CD4-positive, alpha-beta T cell treated with Interleukin-21 for 1 hour (primary cell): ENCODE measurements around the gene AP5Z1.
A peak's percentile ranks its signal among the peaks of the same experiment; 100 is the strongest.
"Not testable (repeated sequence)": the region's sequence is repeated elsewhere in the genome, so short reads cannot be mapped to it uniquely, and the experiment has no call there.

ENCODE experiments used
- DNase-seq: peaks from one replicate; pipeline ENCODE4 v3.0.0-alpha.2; 2020

AP5Z1 gene

GRCh38 chr7:4790078-4790465 lies 14.6 kb downstream of the AP5Z1 start:
- DNase-seq = no peak

- DNase-seq = no peak
Observed at GRCh38 chr7:4790516-4790991, 15.1 kb downstream of the AP5Z1 start.

DNA sequence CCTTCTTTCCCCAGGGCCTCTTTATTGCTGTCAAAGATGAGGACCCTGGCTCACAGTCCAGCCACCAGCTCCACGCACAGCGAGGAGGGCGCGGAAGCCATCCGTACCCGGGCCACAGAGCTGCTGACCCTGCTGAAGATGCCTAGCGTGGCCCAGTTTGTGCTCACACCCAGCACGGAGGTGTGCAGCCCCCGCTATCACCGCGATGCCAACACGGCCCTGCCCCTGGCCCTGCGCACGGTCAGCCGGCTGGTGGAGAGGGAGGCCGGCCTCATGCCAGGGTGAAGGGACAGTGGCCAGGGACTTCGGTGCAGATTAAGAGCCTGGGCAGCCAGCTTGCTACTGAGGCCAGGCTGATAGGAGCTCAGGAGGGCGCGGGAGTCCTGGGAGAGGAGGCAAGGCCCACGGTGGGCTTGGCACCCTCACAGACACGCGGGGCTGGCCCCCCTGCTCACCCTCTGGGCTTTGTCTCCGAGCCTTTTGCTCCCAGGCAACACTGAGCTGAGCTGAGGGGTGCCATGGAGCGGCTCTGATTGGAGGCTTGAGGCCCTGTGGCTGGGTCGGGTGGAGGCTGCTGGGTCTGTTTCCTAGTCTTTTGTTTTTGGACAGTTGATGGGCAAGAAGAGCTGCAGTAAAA lies 15.8 kb downstream of the AP5Z1 start:
- DNase-seq = no peak

- peak; percentile 77 for DNase-seq
Observed at GRCh38 chr7:4791738-4792536, 16.5 kb downstream of the AP5Z1 start.

DNA sequence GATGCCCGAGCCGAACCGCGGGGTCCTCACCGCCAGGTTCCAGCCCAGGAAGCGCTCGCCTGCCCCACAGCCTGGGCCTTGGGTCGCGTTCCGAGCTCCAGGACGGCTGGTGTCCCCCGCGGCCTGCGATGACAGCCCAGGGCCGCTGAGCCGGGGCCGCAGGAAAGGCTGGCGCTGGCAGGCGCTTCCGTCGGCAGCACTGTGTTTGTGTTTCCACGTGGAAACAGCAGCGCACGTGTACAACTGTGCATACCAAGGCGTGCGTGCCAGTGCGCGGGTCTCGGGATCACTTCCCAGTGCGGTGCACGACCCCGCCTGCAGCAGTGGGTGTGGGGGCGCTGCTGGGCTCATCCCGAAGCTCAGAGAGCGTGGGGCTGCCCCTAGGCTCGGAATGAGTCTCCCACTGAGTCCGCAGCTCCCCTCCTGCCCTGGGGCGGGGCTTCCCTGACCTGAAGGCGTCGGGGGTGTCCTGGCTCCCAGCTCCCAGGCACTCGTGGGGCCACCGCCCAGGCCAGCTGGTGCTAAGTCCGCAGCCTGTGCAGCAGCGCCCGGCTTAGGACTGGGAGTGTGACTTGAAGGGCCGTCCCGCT lies 17.2 kb downstream of the AP5Z1 start:
- DNase-seq = peak; percentile 5

DNA sequence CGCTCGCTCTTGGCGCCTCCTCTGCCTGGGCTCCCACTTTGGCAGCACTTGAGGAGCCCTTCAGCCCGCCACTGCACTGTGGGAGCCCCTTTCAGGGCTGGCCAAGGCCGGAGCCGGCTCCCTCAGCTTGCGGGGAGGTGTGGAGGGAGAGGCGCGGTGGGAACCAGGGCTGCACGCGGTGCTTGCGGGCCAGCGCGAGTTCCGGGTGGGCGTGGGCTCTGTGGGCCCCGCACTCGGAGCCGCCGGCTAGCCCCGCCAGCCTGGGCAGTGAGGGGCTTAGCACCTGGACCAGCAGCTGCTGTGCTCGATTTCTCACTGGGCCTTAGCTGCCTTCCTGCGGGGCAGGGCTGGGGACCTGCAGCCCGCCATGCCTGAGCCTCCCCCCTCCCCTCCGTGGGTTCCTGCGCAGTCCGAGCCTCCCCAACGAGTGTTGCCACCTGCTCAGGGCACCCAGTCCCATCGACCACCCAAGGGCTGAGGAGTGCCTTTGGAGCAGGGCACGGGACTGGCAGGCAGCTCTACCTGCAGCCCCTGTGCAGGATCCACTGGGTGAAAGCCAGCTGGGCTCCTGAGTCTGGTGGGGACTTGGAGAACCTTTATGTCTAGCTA lies 18.1 kb downstream of the AP5Z1 start:
- DNase-seq = not testable (repeated sequence)

- DNase-seq = not testable (repeated sequence)
Observed at GRCh38 chr7:4794171-4794570, 18.7 kb downstream of the AP5Z1 start.

- DNase-seq = no peak
Observed at GRCh38 chr7:4794591-4795350, 19.3 kb downstream of the AP5Z1 start.

GRCh38 chr7:4796453-4796852 lies 21.0 kb downstream of the AP5Z1 start:
- DNase-seq = no peak

DNA sequence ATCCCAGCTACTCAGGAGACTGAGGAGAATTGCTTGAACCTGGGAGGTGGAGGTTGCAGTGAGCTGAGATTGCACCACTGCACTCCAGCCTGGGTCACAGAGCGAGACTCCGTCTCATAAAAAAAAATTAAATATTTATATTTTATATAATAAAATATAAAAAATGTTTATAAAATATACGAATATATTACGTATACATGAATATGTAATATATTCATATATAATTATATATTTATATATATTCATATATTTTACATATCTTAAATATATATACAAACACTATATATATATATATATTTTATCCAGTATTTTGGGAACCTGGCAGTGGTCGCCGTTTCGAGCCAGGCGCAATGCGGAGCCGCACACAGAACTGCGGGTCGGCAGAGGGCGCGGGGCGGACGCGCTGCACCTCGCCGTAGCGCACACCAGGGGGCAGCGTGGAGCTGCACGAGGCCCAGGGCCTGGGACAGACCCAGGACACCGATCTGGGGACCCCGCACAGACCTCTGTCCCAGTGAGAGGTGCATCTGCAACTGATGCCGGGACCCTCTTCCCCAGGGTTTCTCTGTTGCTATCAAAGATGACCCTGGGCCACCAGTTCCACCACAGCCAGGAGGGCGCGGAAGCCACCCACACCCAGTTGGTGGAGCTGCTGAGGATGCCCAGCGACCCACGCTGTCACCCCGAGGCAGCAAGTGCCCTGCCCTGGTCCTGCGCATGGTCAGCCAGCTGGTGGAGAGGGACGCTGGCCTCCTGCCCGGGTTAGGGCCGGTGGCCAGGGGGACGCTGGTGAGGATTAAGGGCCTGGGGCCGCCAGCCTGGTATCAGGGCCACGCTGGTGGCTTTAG lies 22.7 kb downstream of the AP5Z1 start:
- peak; percentile 60 for DNase-seq

- DNase-seq = no peak
Observed at GRCh38 chr7:4798706-4799235, 23.3 kb downstream of the AP5Z1 start.

DNA sequence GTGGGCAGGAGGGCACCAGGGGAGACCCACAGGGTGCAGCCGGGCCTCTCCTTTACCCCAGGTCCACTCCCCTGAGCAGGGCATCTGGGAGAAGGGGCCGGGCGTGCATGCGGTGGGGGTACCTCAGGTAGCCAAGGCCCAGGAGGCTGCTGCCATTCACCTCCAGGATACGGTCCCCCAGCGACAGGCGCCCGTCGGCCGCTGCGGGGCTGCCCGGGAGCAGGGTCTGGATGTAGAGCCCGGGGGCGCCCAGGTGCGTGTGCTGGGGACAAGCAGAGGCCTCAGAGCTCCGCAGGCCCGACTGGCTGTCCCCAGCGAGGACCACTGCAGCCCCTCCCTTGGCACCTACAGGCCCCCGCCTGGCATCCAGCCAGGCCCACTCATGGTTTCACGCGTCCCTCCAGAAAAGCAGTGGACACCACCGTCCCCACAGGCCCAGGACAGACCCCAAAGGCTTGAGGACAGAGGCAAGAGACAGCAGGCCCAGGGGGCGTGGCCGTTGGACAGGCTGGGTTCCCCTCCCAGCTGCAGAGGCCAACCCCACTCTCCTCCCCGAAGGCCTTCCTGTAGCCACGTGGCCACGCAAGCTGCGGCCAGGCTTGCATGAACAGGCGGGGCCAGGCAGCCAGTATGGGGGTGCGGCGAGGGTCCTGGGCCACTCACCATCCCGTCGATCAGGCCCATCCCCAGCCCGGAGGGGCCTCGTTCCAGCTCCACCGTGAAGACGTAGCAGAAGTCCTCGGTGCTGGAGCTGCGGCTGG lies 24.3 kb downstream of the AP5Z1 start:
- DNase-seq = no peak

GRCh38 chr7:4800487-4800886 lies 25.1 kb downstream of the AP5Z1 start:
- no peak for DNase-seq

- no peak for DNase-seq
Observed at GRCh38 chr7:4800926-4801838, 25.8 kb downstream of the AP5Z1 start.

DNA sequence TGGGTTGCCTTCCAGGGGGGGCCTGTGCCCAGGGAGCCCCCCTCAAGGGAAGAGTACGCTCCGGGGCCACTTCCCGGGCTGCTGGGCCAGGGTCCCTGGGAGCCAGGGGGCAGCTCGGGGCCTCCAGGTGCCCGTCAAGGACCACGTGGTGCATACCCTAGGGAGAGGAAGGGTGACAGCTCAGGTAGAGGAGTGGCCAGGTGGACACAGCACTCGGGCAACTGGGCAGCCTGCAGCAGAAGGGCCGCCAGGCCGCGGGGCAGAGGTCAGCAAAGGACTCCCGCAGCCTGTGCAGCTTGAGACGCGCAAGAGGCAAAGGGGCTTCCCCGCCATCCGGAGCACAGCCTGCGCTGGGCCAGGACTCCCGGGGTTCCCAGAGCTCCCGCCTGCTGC lies 26.4 kb downstream of the AP5Z1 start:
- no peak for DNase-seq

GRCh38 chr7:4802577-4802976 lies 27.2 kb downstream of the AP5Z1 start:
- not testable (repeated sequence) for DNase-seq

DNA sequence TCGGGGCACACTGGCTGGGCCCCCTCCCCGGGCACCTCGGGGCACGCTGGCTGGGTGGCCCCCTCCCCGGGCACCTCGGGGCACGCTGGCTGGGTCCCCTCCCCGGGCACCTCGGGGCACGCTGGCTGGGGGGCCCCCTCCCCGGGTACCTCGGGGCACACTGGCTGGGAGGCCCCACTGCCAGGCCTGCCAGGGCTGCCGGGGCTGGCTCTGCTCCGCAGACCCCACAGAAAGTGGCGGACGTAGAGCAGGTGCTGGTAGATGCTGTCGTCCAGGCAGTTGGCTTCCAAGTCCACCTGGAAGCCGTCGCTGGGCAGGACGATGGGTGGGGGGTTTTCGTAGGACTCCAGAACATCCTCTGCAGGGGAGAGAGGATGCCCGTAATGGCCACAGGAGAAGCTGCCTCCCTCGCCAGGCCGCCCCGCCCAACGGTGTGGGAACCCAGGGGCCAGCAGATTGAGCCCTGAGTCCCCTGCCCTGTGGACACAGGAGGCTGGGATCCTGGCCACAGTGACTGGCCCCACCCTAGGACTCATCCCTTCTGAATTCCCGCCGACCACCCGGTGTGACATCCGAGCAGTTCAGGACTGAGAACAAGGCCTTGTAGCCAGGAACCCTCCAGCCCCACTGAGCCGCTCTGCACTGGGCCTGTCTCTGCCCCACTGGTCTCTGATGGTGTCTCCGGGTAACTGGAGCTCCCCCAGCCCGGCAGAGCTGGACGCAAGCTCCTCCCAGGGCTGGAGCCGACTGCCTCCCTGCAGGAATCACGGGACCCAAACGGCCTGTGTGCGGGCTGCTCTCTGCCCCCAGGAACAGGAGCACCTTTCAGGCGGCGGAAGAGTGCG lies 28.2 kb downstream of the AP5Z1 start:
- no peak for DNase-seq

GRCh38 chr7:4805110-4805983 lies 29.9 kb downstream of the AP5Z1 start:
- no peak for DNase-seq
